Muscle of leg (tissue), 11 donors: ENCODE data around the gene KAT6B. TPM values are rescaled to one million over a fixed set of nuclear protein-coding genes. Genes with fewer than 3 reads are reported as not detected.

Experiments used
- DNase-seq: peaks from one replicate; pipeline ENCODE4 v3.0.0; 2013
- H3K27ac ChIP-seq: one replicate; pipeline ENCODE4 v1.5.1; 2013; ENCODE audit warnings: mild to moderate bottlenecking, low read length, control low read depth
- H3K27me3 ChIP-seq: one replicate; pipeline ENCODE4 v1.6.1; 2013; ENCODE audit warnings: low read length; ENCODE audit not compliant: control insufficient read depth, insufficient read depth
- H3K36me3 ChIP-seq: one replicate; pipeline ENCODE4 v1.6.1; 2013; ENCODE audit warnings: low read length; ENCODE audit not compliant: control insufficient read depth, insufficient read depth
- H3K4me1 ChIP-seq: one replicate; pipeline ENCODE4 v1.6.1; 2013; ENCODE audit warnings: low read length; ENCODE audit not compliant: control insufficient read depth, insufficient read depth
- H3K4me3 ChIP-seq: one replicate; pipeline ENCODE4 v1.5.1; 2013; ENCODE audit warnings: low read length, control low read depth
- H3K9me3 ChIP-seq: replicated peaks from 2 replicates; pipeline ENCODE4 v1.6.1; 2013; ENCODE audit warnings: low read depth, low read length; ENCODE audit not compliant: control insufficient read depth
- WGBS: methylation state at CpG from one replicate; pipeline ENCODE4 v1.1.5; 2013; ENCODE audit warnings: missing lambda C conversion rate; ENCODE audit not compliant: insufficient coverage; 5-methylcytosine and 5-hydroxymethylcytosine counted together
- polyA plus RNA-seq, 8 donors: library from polyadenylated mRNA; unstranded; fragments of 120-200 nt; gene quantifications; one replicate each; pipeline versions ENCODE4 v1.2.1 to v1.2.3, GENCODE V29; 2013; ENCODE audit warnings: inconsistent platforms in 1 of 8, low replicate concordance in 1 of 8; ENCODE audit not compliant: insufficient read length in 8 of 8, insufficient read depth in 1 of 8
- total RNA-seq: library from RNA; stranded (reverse); fragments of 120-200 nt; gene quantifications from one replicate; pipeline ENCODE4 v1.2.4, GENCODE V29; 2013

Gene KAT6B
- total and polyA plus RNA-seq, 9 donors: 13.5 to 23.1 (median 17.9) TPM

DNA sequence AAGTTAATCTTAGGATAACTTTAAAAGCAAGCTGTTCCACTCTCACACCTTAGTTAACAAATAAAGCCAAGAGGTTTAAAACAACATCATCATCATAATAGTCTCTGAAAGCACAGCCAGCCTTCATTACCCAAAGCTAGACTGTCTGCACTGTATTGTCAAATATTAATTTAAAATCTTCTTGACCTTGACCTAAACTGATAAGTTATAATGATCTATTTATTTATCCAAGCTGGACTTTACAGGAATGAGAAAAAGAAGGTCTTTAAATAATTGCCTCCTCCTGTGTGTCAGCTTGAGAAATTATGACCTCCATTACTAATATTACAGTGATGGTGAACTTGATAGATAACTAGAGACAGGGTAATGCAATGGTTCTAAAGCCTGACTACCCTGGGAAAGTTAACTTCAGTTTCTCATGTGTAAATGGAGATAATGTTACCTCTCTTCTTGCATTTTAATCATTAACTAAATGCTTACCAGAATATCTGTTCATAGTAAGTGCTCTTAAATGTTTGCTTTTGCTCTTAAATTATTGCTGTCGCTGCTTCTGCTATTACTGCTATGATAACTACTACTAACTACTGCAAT is 111.0 kb downstream of the KAT6B start:
- H3K9me3 ChIP-seq: no peaks in the 10 kb centered on the region
- H3K27ac ChIP-seq: no peak overlapping the region
- H3K27me3 ChIP-seq: no peaks in the 10 kb centered on the region
- no peak for DNase-seq
- no peak overlapping the region for H3K4me3 ChIP-seq
- H3K36me3 ChIP-seq: no peaks in the 10 kb centered on the region
- H3K4me1 ChIP-seq: peaks cover 6% of the 10 kb centered on the region
- WGBS: no CpG with 5 or more reads among the region's 1 CpG

GRCh38 chr10:74944205-74944604 is 117.8 kb downstream of the KAT6B start:
- DNase-seq: no peak
- 95% methylated on average over 7 of the region's 7 CpGs for WGBS

GRCh38 chr10:74947781-74948401 is 121.5 kb downstream of the KAT6B start:
- Histone ChIP-seq H3K4me1 (no peaks in the 10 kb centered on the region), H3K27ac (no peak overlapping the region), H3K27me3 (no peaks in the 10 kb centered on the region), H3K36me3 (no peaks in the 10 kb centered on the region), H3K4me3 (no peak overlapping the region), H3K9me3 (no peaks in the 10 kb centered on the region)
- no peak for DNase-seq
- WGBS: no CpG with 5 or more reads among the region's 1 CpG

More at GRCh38 chr10:74944205-74944604, 117.8 kb downstream of the KAT6B start:
- H3K9me3 ChIP-seq: no peaks in the 10 kb centered on the region
- no peaks in the 10 kb centered on the region for H3K27me3 ChIP-seq
- no peak overlapping the region for H3K27ac ChIP-seq
- H3K36me3 ChIP-seq: no peaks in the 10 kb centered on the region
- no peak overlapping the region for H3K4me3 ChIP-seq
- no peaks in the 10 kb centered on the region for H3K4me1 ChIP-seq

DNA sequence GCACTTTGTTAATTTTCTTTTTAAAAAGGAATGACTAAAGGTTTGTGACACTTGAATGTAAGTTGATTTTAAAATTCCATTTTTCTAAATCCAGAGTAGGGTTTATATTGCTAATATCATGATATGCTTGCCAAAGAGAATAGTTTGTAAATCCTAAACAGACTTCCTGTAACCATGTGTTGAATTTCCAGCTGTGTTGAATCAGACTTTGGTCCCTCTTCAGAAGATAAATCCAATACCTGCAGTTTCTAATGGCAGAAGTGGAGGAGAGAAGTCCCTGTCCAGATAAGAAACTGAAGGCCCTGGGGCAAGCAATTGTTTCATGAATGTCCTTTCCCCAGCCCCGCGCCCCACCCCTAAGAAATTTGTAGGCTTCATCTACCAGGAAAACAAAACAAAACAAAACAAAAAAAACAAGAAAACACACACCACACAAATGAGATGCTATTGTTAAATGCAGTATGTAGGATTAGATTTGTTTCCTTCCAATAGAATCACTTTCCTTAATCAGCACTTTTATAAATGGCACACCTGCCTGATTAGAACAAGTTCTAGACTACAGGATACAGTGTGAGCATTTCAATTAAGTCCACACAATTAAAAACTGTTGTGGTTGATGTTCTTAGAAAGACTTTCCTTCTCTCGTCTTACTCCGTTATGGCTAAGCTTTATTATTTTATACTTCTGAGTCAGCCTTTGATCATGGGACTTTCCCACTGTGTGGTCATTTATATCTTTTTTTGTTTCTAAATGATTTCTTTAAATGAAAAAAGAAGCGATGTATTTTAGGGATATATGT is 122.8 kb downstream of the KAT6B start:
- no peaks in the 10 kb centered on the region for H3K36me3 ChIP-seq
- no peaks in the 10 kb centered on the region for H3K9me3 ChIP-seq
- WGBS: no CpG with 5 or more reads among the region's 5 CpGs
- H3K4me1 ChIP-seq: no peaks in the 10 kb centered on the region
- no peak overlapping the region for H3K27ac ChIP-seq
- H3K4me3 ChIP-seq: no peak overlapping the region
- no peaks in the 10 kb centered on the region for H3K27me3 ChIP-seq
- peak; percentile 57 for DNase-seq

GRCh38 chr10:74949843-74950765 is 123.7 kb downstream of the KAT6B start:
- no peak for DNase-seq
- 85% methylated on average over 4 of the region's 8 CpGs for WGBS
- H3K27ac ChIP-seq: no peak overlapping the region
- H3K27me3 ChIP-seq: no peaks in the 10 kb centered on the region
- H3K36me3 ChIP-seq: no peaks in the 10 kb centered on the region
- H3K4me1 ChIP-seq: no peaks in the 10 kb centered on the region
- H3K9me3 ChIP-seq: no peaks in the 10 kb centered on the region
- no peak overlapping the region for H3K4me3 ChIP-seq

DNA sequence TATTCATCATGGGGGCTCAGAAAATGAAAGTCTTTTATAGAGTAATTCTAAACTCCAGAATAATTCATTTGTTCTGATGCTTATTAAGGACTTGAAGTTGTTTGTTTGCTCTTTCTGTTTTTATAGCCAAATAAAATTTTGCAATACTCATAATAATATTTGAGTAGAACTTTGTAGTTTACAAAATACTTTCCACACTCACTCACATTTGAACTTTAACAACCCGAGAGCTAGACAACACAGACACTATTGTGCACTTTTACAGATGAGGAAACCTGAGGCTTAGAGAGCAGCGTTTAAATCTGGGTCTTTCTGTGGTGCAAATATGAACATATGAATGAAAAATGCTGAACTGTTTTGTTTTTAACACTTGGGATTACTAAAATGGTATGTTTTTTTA is 126.8 kb downstream of the KAT6B start:
- peak; percentile 37 for DNase-seq
- Histone ChIP-seq H3K9me3 (no peaks in the 10 kb centered on the region), H3K4me3 (no peak overlapping the region), H3K36me3 (no peaks in the 10 kb centered on the region), H3K27ac (no peak overlapping the region), H3K4me1 (no peaks in the 10 kb centered on the region), H3K27me3 (no peaks in the 10 kb centered on the region)
- 0% methylated on average over 1 of the region's 2 CpGs for WGBS

GRCh38 chr10:74955796-74956195 is 129.4 kb downstream of the KAT6B start:
- Histone ChIP-seq H3K27ac (no peak overlapping the region), H3K36me3 (peaks cover 3% of the 10 kb centered on the region), H3K27me3 (no peaks in the 10 kb centered on the region), H3K4me1 (no peaks in the 10 kb centered on the region), H3K4me3 (no peak overlapping the region), H3K9me3 (no peaks in the 10 kb centered on the region)
- no CpG with 5 or more reads among the region's 5 CpGs for WGBS
- no peak for DNase-seq

- H3K27ac ChIP-seq: no peak overlapping the region
- peaks cover 6% of the 10 kb centered on the region for H3K36me3 ChIP-seq
- no peaks in the 10 kb centered on the region for H3K27me3 ChIP-seq
- WGBS: no CpG with 5 or more reads among the region's 1 CpG
- no peaks in the 10 kb centered on the region for H3K9me3 ChIP-seq
- DNase-seq: no peak
- H3K4me1 ChIP-seq: no peaks in the 10 kb centered on the region
- H3K4me3 ChIP-seq: no peak overlapping the region
Measured at GRCh38 chr10:74956555-74957111, 130.2 kb downstream of the KAT6B start.

DNA sequence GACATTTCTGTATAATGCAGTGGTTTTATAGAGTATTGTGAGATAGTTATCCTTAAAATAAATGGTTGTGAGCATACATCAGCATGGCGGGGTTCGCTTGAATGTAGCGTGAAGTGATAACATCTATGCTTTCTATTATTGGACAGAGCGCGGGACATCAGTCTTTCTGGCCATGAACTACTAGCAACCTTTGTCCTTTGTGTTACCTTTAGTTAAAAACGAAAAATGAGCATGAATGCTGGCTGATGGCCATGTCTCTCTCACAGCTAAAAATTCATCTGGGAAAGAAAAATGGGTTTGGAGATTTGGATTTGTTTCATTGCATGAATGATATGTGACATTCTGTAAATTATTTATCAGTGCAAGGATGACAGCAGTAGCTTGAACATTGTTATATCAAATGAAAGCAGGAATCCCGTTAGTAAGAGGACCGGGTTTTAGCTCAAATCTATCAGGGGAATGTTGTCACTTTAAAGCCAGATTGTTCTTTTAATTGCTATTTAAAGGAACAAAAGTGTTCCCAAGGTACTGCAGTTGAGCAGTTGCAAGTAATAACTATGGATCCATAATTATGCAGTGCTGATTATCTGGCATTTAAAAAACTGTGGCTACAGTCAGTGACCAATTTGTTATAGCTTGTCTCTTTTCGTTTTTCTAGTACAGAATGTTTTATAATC is 131.0 kb downstream of the KAT6B start:
- Histone ChIP-seq H3K4me3 (no peak overlapping the region), H3K9me3 (no peaks in the 10 kb centered on the region), H3K36me3 (peaks cover 6% of the 10 kb centered on the region), H3K27ac (no peak overlapping the region), H3K27me3 (no peaks in the 10 kb centered on the region), H3K4me1 (no peaks in the 10 kb centered on the region)
- 40% methylated on average over 2 of the region's 9 CpGs for WGBS
- DNase-seq: peak; percentile 57
